Aorta (tissue), 5 donors: ENCODE results near the gene DUSP10. TPM values are rescaled to one million over a fixed set of nuclear protein-coding genes. Genes with fewer than 3 reads are reported as not detected.

Experiments used
- ATAC-seq: fragments of 200-7000 bp; cut with Tn5 transposase; one replicate; pipeline ENCODE4 v1.9.1; 2022; ENCODE audit warnings: moderate library complexity; ENCODE audit not compliant: low FRiP score
- DNase-seq, 2 donors: peaks; one replicate each; pipeline ENCODE4 v3.0.0-alpha.2; 2020
- H3K27ac ChIP-seq, 2 donors: one replicate each; pipeline ENCODE4 v1.5.1; 2013; ENCODE audit warnings: low read length in 2 of 2, mild to moderate bottlenecking in 2 of 2, moderate library complexity in 2 of 2, control low read depth in 1 of 2, inconsistent platforms in 1 of 2, low read depth in 1 of 2
- H3K27me3 ChIP-seq, 2 donors: one replicate each; pipeline ENCODE4 v1.6.1; 2013; ENCODE audit warnings: control low read depth in 1 of 2, low read length in 1 of 2, mild to moderate bottlenecking in 1 of 2, moderate library complexity in 1 of 2; ENCODE audit not compliant: insufficient read depth in 2 of 2, control insufficient read depth in 1 of 2
- H3K36me3 ChIP-seq, 2 donors: one replicate each; pipeline ENCODE4 v1.6.1; 2013; ENCODE audit warnings: control low read depth in 1 of 2, low read length in 1 of 2, mild to moderate bottlenecking in 1 of 2; ENCODE audit not compliant: insufficient read depth in 2 of 2, control insufficient read depth in 1 of 2
- H3K4me1 ChIP-seq, 2 donors: one replicate each; pipeline ENCODE4 v1.6.1; 2013; ENCODE audit warnings: low read length in 2 of 2, control low read depth in 1 of 2, mild to moderate bottlenecking in 1 of 2, moderate library complexity in 1 of 2; ENCODE audit not compliant: insufficient read depth in 2 of 2, control insufficient read depth in 1 of 2
- H3K4me3 ChIP-seq, 2 donors: one replicate each; pipeline ENCODE4 v1.5.1; 2013; ENCODE audit warnings: low read length in 2 of 2, control low read depth in 1 of 2, mild to moderate bottlenecking in 1 of 2
- H3K9me3 ChIP-seq: one replicate; pipeline ENCODE4 v1.6.1; 2013; ENCODE audit warnings: mild to moderate bottlenecking, low read length; ENCODE audit not compliant: control insufficient read depth
- WGBS, 2 donors: extraction: QIAGEN DNeasy Blood & Tissue Kit; methylation state at CpG; one replicate each; pipeline ENCODE4 v1.1.7; 2013; 5-methylcytosine and 5-hydroxymethylcytosine counted together
- intact Hi-C, 2 donors: fragments of 100-400 bp; cut with DNase I; formaldehyde crosslinking; loops; one replicate each; pipeline versions ENCODE4 v1.14.2 to v1.15.0; 2022
- polyA plus RNA-seq, 2 donors: library from polyadenylated mRNA; stranded (reverse); fragments of 200-250 nt; gene quantifications; one replicate each; pipeline ENCODE4 v1.2.3, GENCODE V29; 2013
- total RNA-seq, 2 donors: library from RNA; stranded (reverse); fragmentation: NEBNext Ultra II Directional; extraction: Animal tissue kit (Norgen Biotek cat#: 25700); gene quantifications; one replicate each; pipeline ENCODE4 v1.2.1, GENCODE V29; 2021
- donor health status: healthy with polysubstance abuse.
- donor health status: Bipolar disorder and iron deficiency.
- donor health status: DM: no; HTN: no; CAD: no.
- donor health status: DM: no; HTN: no; CAD: no.
- donor health status: DM: yes; HTN: yes; CAD: no.

Gene DUSP10
- total and polyA plus RNA-seq, 4 donors: 0.33 to 5.4 (median 4.8) TPM

DNA sequence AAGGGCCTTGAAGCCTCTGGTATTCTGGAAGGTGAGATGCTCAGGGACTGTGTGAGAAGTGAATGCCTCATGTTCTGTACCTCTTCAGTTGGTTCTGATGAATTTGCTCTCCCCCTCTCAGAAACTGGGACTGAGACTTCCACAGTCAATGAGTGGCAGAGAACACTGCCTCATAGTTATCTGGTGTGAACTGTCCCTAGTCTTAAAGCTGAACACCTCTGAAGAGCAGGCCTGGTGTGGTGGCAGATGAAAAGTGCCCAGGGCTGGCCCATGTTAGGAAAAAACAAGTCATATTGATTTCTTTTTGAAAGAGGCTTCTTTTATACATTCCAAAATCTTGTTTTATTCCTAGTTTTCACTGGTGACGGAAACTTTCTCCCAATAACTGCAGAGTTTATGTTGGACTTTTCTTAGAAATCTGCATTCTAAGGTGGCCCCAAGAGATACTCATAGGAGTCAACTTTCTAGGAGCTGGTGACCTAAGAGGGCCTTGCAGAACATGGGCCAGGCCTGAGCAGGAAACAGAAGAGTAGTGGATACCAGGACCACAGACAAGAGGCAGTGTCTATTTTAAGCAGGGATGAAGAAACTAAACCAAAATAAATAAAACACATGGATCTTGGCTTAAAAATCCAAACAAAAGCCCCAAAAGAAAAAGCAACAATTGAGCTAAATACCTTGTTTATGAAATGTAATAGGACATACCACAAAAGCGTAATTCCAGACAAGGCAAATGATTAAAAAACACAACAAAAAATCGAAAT lies 19.5 kb downstream of the DUSP10 start:
- Histone ChIP-seq H3K27me3 (no peaks in the 10 kb centered on the region), H3K27ac (no peak overlapping the region), H3K36me3 (no peaks in the 10 kb centered on the region), H3K4me3 (no peak overlapping the region), H3K4me1 (peaks cover 0 to 7% of the 10 kb centered on the region in 2 donors), H3K9me3 (no peaks in the 10 kb centered on the region)
- 69 to 71% methylated on average over 3 of the region's 3 CpGs for WGBS, 2 donors
- no peak for ATAC-seq
- intact Hi-C loops: no loop called here
- DNase-seq: no peak

DNA sequence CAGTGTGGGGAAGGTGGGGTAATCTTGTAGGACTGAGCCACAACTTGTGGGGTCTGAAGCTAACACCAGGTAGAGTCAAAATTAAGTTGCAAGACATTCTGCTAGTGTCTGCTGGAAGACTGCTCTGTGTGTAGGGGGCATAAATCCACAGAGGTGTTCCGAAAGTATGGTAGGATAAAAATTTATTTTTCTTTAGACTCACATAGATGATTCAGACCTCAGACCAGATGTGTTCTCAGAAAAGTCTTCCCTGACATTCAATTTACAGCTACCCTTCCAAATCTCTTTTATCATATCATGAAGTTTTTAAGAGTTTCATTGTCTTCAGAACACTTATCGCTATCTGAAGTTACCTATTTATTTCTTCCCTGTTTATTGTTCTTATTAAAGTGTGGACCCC lies 21.3 kb downstream of the DUSP10 start:
- H3K4me1 ChIP-seq: peaks cover 0 to 7% of the 10 kb centered on the region in 2 donors

DNA sequence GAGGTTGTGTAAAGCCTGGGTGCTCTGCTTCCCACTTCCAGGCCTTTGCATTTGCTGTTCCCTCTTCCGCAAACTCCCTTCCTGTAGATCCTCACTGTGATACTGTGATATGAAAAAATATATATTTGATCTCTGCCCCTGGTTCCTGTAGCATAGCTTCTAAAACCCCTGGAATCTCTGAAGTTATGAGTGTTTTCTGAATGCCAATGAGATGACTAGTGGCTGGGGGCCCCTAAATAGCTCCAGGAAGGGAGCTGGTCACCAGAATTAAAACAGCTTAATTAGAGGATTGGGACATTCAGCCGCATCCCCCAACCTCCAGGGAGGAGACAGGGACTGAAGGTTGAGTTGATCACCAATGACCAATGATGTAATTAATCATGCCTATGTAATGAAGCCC lies 21.9 kb downstream of the DUSP10 start:
- Histone ChIP-seq H3K36me3 (no peaks in the 10 kb centered on the region), H3K4me3 (no peak overlapping the region), H3K9me3 (no peaks in the 10 kb centered on the region), H3K4me1 (peaks cover 0 to 7% of the 10 kb centered on the region in 2 donors), H3K27ac (no peak overlapping the region), H3K27me3 (no peaks in the 10 kb centered on the region)
- no peak for DNase-seq
- ATAC-seq: no peak
- intact Hi-C loops: no loop called here
- 90 to 97% methylated on average over 2 of the region's 2 CpGs for WGBS, 2 donors

More for the DNA sequence above, 21.3 kb downstream of the DUSP10 start:
- intact Hi-C loops: no loop called here
- ATAC-seq (no peak), DNase-seq (no peak)
- WGBS, 2 donors: 68 to 99% methylated on average over 2 of the region's 2 CpGs
- H3K27me3 ChIP-seq: no peaks in the 10 kb centered on the region
- no peak overlapping the region for H3K27ac ChIP-seq
- H3K4me3 ChIP-seq: no peak overlapping the region
- H3K9me3 ChIP-seq: no peaks in the 10 kb centered on the region
- no peaks in the 10 kb centered on the region for H3K36me3 ChIP-seq

DNA sequence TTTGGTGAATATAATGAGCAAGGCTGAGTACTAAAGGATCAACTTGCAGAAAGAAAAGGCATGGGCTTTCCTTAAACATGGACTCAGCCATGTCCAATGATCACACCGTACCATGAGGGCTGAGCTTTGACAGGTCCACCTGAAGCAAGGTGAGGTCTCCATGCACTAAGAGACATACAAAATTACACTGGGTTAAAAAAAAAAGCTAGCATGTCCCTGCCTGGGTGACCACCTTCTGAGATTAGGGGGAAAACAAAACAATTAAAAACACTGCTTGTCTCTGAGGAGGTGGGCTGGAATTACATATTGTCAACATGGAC lies 22.7 kb downstream of the DUSP10 start:
- no peaks in the 10 kb centered on the region for H3K27me3 ChIP-seq
- no peak overlapping the region for H3K4me3 ChIP-seq
- H3K4me1 ChIP-seq: peaks cover 0 to 7% of the 10 kb centered on the region in 2 donors
- intact Hi-C loops: no loop called here
- 95 to 97% methylated on average over 1 of the region's 1 CpG for WGBS, 2 donors
- no peaks in the 10 kb centered on the region for H3K9me3 ChIP-seq
- no peak for DNase-seq
- ATAC-seq: no peak
- H3K27ac ChIP-seq: no peak overlapping the region
- no peaks in the 10 kb centered on the region for H3K36me3 ChIP-seq

DNA sequence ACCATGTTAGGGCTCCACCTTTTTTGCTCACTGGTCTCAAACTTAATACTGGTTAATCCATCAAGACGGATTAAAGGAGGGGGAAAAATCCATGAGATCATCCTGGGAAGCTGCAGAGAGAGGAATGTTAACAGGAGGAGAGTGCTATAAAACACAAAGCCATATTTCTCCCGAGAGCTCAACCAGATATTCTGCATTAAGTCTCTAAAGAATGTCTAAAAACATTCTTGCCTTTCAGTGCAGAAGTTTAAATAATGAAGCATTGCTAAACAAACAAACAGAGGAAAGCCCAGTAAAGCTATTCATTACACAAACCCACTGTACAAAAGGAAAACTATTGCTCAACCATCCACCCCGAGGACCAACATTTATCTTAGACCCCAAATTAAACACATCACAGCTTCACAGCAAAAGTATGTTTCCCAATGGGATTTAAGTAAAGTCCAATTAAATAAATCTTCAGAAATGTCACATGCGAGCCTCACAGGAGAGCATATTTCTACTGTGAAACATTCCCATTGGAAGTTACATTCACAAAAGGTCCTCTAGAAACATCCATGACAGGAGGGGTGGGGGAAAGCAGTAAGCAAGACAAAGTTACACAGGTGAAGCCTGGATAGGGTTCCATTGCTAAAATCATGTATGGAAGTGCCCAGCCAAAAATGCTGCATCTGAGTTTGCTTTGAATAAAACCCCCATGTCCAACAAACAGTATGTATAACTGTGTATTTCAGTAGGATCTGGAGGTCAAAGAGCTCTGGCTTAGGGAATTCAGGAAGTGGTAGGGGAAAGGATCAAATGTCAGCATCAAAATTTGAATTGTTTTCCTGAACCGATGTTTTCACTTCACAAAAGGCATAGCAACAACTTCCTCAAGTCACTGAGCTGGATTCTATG lies 23.3 kb downstream of the DUSP10 start:
- ATAC-seq (no peak), DNase-seq (no peak)
- 9 to 16% methylated on average over 5 of the region's 5 CpGs for WGBS, 2 donors
- no peaks in the 10 kb centered on the region for H3K9me3 ChIP-seq
- peaks cover 0 to 7% of the 10 kb centered on the region in 2 donors for H3K4me1 ChIP-seq
- no peaks in the 10 kb centered on the region for H3K27me3 ChIP-seq
- intact Hi-C loops: no loop called here
- no peaks in the 10 kb centered on the region for H3K36me3 ChIP-seq
- no peak overlapping the region for H3K4me3 ChIP-seq
- no peak overlapping the region for H3K27ac ChIP-seq

DNA sequence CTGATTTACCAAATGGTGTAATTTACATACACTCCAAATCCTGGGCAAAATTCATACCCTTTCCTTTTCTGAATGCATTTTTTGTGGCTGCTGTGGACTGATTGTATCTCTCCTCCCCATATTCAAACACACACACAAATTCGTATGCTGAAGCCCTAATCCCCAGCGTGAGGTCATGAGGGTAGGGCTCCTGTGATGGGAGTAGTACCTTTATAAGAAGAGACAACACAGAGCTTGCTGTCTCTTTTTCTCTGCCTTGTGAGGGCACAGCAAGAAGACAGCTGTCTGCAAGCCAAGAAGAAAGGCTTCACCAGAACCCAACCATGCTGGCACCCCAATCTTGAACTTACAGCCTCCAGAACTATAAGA lies 24.4 kb downstream of the DUSP10 start:
- no peaks in the 10 kb centered on the region for H3K27me3 ChIP-seq
- no peak overlapping the region for H3K27ac ChIP-seq
- ATAC-seq (no peak), DNase-seq (no peak)
- WGBS, 2 donors: 88 to 90% methylated on average over 2 of the region's 2 CpGs
- no peaks in the 10 kb centered on the region for H3K36me3 ChIP-seq
- peaks cover 0 to 7% of the 10 kb centered on the region in 2 donors for H3K4me1 ChIP-seq
- intact Hi-C loops: no loop called here
- H3K4me3 ChIP-seq: no peak overlapping the region
- no peaks in the 10 kb centered on the region for H3K9me3 ChIP-seq

DNA sequence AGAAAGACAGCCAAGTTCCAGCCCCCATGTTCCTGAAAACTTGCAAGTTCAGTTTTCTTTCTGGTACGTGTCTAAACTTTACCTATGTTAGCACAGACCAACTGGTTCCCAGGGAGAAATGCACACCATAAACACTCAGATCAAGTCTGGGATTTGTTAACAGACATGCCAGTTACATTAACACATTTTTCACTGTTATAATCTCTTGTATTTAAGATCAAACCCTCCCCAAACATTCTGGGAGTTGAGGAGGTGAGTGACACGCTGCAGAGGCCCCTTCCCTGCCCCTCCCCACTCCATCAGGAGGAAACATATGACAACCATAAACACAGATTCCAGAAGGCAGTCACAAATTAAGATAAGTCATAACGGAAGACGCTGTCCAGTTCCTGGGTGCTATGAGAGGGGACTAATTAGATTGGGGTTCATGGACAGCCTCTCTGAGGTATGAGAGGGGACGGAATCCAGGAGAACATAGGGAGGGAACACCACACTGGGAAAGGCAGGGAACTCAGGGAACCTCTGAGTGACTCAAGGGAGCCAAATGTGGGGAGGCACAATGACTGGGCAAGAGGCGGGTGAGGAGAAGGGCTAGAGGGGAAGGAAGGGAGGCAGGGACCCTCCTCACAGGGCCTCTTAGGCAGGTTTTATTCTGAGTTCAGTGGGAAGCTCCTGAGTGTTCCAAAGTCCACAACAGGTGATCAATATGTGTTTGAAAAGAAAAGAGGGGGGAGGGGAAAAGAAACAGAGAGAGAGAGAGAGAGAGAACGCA lies 25.0 kb downstream of the DUSP10 start:
- H3K36me3 ChIP-seq: no peaks in the 10 kb centered on the region
- WGBS, 2 donors: 83 to 84% methylated on average over 7 of the region's 7 CpGs
- no peak overlapping the region for H3K4me3 ChIP-seq
- no peak for ATAC-seq
- no peak for DNase-seq
- intact Hi-C loops: no loop called here
- no peaks in the 10 kb centered on the region for H3K27me3 ChIP-seq
- no peak overlapping the region for H3K27ac ChIP-seq
- peaks cover 0 to 7% of the 10 kb centered on the region in 2 donors for H3K4me1 ChIP-seq
- H3K9me3 ChIP-seq: no peaks in the 10 kb centered on the region

DNA sequence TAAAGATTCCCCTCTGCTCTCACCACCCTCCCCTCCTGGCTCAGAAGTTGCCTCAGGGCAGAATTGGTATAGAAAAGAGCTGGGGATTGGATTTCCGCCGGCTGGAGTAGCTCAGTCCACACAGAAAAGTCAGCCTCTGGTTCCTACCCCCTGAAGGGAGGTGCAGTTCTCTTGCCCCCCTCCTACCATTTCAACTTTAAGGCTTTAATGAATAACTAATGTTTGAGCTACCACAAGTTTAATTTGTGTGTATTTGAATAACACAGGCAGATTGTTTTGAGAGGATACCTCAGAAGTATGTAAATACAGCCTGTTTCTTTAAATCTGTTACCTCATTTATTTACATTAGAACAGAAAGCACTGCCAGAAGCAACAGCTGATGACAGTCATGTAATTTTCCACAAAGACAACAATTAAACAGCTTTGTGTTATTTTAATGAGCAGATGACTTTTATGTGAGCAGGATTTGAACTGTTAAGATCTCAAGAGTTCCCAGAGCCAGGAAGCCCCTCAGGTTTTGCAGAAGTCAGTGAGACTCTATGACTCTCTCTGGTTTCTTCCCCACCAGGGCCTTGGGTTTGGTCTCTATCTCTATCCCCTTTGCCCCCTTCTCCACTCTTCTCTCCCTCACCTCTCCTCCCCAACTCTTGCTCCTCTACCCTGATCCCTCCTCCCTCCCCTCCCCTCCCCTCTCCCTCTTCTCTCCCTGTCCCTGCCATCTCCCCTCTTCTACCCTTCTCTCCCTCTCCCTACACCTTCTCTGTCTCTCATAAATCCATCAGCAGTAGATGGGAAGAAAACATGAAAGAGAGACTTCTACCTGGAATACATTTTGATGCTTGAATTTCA lies 26.3 kb downstream of the DUSP10 start:
- Histone ChIP-seq H3K27ac (no peak overlapping the region), H3K4me3 (no peak overlapping the region), H3K36me3 (no peaks in the 10 kb centered on the region), H3K9me3 (no peaks in the 10 kb centered on the region), H3K4me1 (peaks cover 0 to 7% of the 10 kb centered on the region in 2 donors), H3K27me3 (no peaks in the 10 kb centered on the region)
- no peak for DNase-seq
- WGBS, 2 donors: 83 to 84% methylated on average over 2 of the region's 2 CpGs
- no peak for ATAC-seq
- intact Hi-C loops: no loop called here
